ENCODE results near the gene XIAP.

XIAP gene

GRCh38 chrX:123818243-123818642 lies 41.6 kb upstream of the XIAP start:
- DNase-seq = no peak
- TF ChIP-seq, protein P1, sequence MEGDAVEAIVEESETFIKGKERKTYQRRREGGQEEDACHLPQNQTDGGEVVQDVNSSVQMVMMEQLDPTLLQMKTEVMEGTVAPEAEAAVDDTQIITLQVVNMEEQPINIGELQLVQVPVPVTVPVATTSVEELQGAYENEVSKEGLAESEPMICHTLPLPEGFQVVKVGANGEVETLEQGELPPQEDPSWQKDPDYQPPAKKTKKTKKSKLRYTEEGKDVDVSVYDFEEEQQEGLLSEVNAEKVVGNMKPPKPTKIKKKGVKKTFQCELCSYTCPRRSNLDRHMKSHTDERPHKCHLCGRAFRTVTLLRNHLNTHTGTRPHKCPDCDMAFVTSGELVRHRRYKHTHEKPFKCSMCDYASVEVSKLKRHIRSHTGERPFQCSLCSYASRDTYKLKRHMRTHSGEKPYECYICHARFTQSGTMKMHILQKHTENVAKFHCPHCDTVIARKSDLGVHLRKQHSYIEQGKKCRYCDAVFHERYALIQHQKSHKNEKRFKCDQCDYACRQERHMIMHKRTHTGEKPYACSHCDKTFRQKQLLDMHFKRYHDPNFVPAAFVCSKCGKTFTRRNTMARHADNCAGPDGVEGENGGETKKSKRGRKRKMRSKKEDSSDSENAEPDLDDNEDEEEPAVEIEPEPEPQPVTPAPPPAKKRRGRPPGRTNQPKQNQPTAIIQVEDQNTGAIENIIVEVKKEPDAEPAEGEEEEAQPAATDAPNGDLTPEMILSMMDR (IDR thresholded peaks at IDR 0.05; ENCODE audit: low read length) = no peak
- TF ChIP-seq EZH2phosphoT487 (IDR thresholded peaks at IDR 0.05; ENCODE audit: low read length) (no peak), EZH2 (optimal IDR thresholded peaks at IDR 0.05; ENCODE audit: low read depth, low read length) (no peak)
- no peak overlapping the region for H3K27ac ChIP-seq (ENCODE audit: low read length)
- no peak overlapping the region for H3K4me2 ChIP-seq (ENCODE audit: low read depth, low read length)
- H3K9me3 ChIP-seq (replicated peaks; ENCODE audit: insufficient read depth, low read length) = no peaks in the 10 kb centered on the region
- H3K4me1 ChIP-seq (ENCODE audit: low read length) = no peaks in the 10 kb centered on the region
- no peaks in the 10 kb centered on the region for H3K36me3 ChIP-seq (replicated peaks; ENCODE audit: insufficient read depth, low read length)
- no peaks in the 10 kb centered on the region for H4K20me1 ChIP-seq (ENCODE audit: insufficient read depth, low read length)
- no peak overlapping the region for H3K4me3 ChIP-seq (ENCODE audit: low read length)
- no peaks in the 10 kb centered on the region for H3F3A ChIP-seq (ENCODE audit: insufficient read depth, low read length)
- H3K79me2 ChIP-seq (ENCODE audit: low read length) = no peaks in the 10 kb centered on the region
- H3K9me2 ChIP-seq (replicated peaks; ENCODE audit: insufficient read depth, low read length) = no peaks in the 10 kb centered on the region
- no peak overlapping the region for H2AFZ ChIP-seq (ENCODE audit: low read length)
- H3K9ac ChIP-seq (ENCODE audit: low read length) = no peak overlapping the region
- no peaks in the 10 kb centered on the region for H3K27me3 ChIP-seq (replicated peaks; ENCODE audit: insufficient read depth, low read length)

GRCh38 chrX:123822965-123823364 lies 36.9 kb upstream of the XIAP start:
- no peaks in the 10 kb centered on the region for H4K20me1 ChIP-seq (ENCODE audit: insufficient read depth, low read length)

DNA sequence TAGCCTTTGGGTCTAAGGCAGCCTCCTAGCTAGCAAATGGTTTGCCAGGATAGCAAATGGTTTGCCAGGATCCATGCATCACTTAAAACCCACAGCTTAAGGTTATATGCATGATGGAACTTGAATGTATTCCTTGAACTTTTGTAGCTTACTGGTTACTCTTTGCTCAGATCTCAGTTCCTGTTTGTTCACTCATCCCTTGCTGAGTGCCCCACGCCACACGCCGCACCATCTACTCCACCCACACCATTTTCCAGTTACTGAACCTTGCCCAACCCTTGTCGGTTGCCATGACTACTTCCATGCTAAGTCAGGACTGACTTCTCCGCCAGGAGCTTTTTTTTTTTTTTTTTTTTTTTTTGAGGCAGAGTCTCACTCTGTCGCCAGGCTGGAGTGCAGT lies 29.5 kb upstream of the XIAP start:
- Histone ChIP-seq H3K9me2 (replicated peaks; ENCODE audit: insufficient read depth, low read length) (no peaks in the 10 kb centered on the region), H3K9me3 (replicated peaks; ENCODE audit: insufficient read depth, low read length) (no peaks in the 10 kb centered on the region), H3K4me2 (ENCODE audit: low read depth, low read length) (no peak overlapping the region), H3K79me2 (ENCODE audit: low read length) (no peaks in the 10 kb centered on the region), H2AFZ (ENCODE audit: low read length) (no peak overlapping the region), H3F3A (ENCODE audit: insufficient read depth, low read length) (no peaks in the 10 kb centered on the region), H3K36me3 (replicated peaks; ENCODE audit: insufficient read depth, low read length) (no peaks in the 10 kb centered on the region), H3K4me1 (ENCODE audit: low read length) (no peaks in the 10 kb centered on the region), H3K27me3 (replicated peaks; ENCODE audit: insufficient read depth, low read length) (no peaks in the 10 kb centered on the region), H3K9ac (ENCODE audit: low read length) (no peak overlapping the region), H3K27ac (ENCODE audit: low read length) (no peak overlapping the region), H4K20me1 (ENCODE audit: insufficient read depth, low read length) (no peaks in the 10 kb centered on the region), H3K4me3 (ENCODE audit: low read length) (no peak overlapping the region)
- TF ChIP-seq, protein P1 (IDR thresholded peaks at IDR 0.05; ENCODE audit: low read length) = no peak
- TF ChIP-seq EZH2 (optimal IDR thresholded peaks at IDR 0.05; ENCODE audit: low read depth, low read length) (no peak), EZH2phosphoT487 (IDR thresholded peaks at IDR 0.05; ENCODE audit: low read length) (no peak)
- no peak for DNase-seq

More at GRCh38 chrX:123822965-123823364, 36.9 kb upstream of the XIAP start:
- H3K27me3 ChIP-seq (replicated peaks; ENCODE audit: insufficient read depth, low read length) = no peaks in the 10 kb centered on the region
- no peak for DNase-seq
- H3K9ac ChIP-seq (ENCODE audit: low read length) = no peak overlapping the region
- TF ChIP-seq, protein P1 (IDR thresholded peaks at IDR 0.05; ENCODE audit: low read length) = no peak
- TF ChIP-seq EZH2phosphoT487 (IDR thresholded peaks at IDR 0.05; ENCODE audit: low read length) = no peak
- H3K79me2 ChIP-seq (ENCODE audit: low read length) = no peaks in the 10 kb centered on the region
- H3K4me1 ChIP-seq (ENCODE audit: low read length) = no peaks in the 10 kb centered on the region
- no peaks in the 10 kb centered on the region for H3F3A ChIP-seq (ENCODE audit: insufficient read depth, low read length)
- H3K27ac ChIP-seq (ENCODE audit: low read length) = no peak overlapping the region
- H3K36me3 ChIP-seq (replicated peaks; ENCODE audit: insufficient read depth, low read length) = no peaks in the 10 kb centered on the region
- no peak overlapping the region for H3K4me3 ChIP-seq (ENCODE audit: low read length)
- no peaks in the 10 kb centered on the region for H3K9me3 ChIP-seq (replicated peaks; ENCODE audit: insufficient read depth, low read length)
- H2AFZ ChIP-seq (ENCODE audit: low read length) = no peak overlapping the region
- no peaks in the 10 kb centered on the region for H3K9me2 ChIP-seq (replicated peaks; ENCODE audit: insufficient read depth, low read length)
- no peak overlapping the region for H3K4me2 ChIP-seq (ENCODE audit: low read depth, low read length)
